ENCODE measurements around the gene ZSWIM4.

ZSWIM4 gene

GRCh38 chr19:13872695-13873389 is 77.6 kb downstream of the ZSWIM4 start:
- no peak overlapping the region for H3K27ac ChIP-seq
- no peak for TF ChIP-seq CTCF (conservative IDR thresholded peaks at IDR 0.05)

GRCh38 chr19:13873834-13874515 is 78.7 kb downstream of the ZSWIM4 start:
- H3K27ac ChIP-seq: no peak overlapping the region
- TF ChIP-seq CTCF (conservative IDR thresholded peaks at IDR 0.05): no peak

GRCh38 chr19:13875824-13876223 is 80.6 kb downstream of the ZSWIM4 start:
- TF ChIP-seq CTCF (conservative IDR thresholded peaks at IDR 0.05): no peak
- H3K27ac ChIP-seq: no peak overlapping the region

GRCh38 chr19:13876834-13877233 is 81.6 kb downstream of the ZSWIM4 start, which contains the start of gene NANOS3:
NANOS3 (plus strand) TSS chr19:13877134; CDS start chr19:13877249, 115 bp downstream.
- no peak for TF ChIP-seq CTCF (conservative IDR thresholded peaks at IDR 0.05)
- H3K27ac ChIP-seq: no peak within 1 kb of the TSS

- no peak overlapping the region for H3K27ac ChIP-seq
- TF ChIP-seq CTCF (conservative IDR thresholded peaks at IDR 0.05): no peak
Observed at GRCh38 chr19:13877303-13877702, 82.1 kb downstream of the ZSWIM4 start.

- peak; percentile 98 for TF ChIP-seq CTCF (conservative IDR thresholded peaks at IDR 0.05)
Observed at GRCh38 chr19:13880059-13881043, 85.1 kb downstream of the ZSWIM4 start.

GRCh38 chr19:13881251-13881691 is 86.0 kb downstream of the ZSWIM4 start:
- no peak for TF ChIP-seq CTCF (conservative IDR thresholded peaks at IDR 0.05)
- no peak overlapping the region for H3K27ac ChIP-seq

More at GRCh38 chr19:13880059-13881043, 85.1 kb downstream of the ZSWIM4 start:
- peak overlapping the region; percentile 23; the same call in 1 of the 2 replicates for H3K27ac ChIP-seq

Measured in VCaP (cell line).